ENCODE results near the gene RNFT2. TPM values are rescaled to one million over a fixed set of nuclear protein-coding genes. Genes with fewer than 3 reads are reported as not detected.

RNFT2 gene
- total RNA-seq, 1 donor from 2014 or later: 6.4 TPM

- no peaks in the 10 kb centered on the region for H3K27me3 ChIP-seq
- intact Hi-C loops (cut with DNase I): no loop called here
- TF ChIP-seq, protein P1, sequence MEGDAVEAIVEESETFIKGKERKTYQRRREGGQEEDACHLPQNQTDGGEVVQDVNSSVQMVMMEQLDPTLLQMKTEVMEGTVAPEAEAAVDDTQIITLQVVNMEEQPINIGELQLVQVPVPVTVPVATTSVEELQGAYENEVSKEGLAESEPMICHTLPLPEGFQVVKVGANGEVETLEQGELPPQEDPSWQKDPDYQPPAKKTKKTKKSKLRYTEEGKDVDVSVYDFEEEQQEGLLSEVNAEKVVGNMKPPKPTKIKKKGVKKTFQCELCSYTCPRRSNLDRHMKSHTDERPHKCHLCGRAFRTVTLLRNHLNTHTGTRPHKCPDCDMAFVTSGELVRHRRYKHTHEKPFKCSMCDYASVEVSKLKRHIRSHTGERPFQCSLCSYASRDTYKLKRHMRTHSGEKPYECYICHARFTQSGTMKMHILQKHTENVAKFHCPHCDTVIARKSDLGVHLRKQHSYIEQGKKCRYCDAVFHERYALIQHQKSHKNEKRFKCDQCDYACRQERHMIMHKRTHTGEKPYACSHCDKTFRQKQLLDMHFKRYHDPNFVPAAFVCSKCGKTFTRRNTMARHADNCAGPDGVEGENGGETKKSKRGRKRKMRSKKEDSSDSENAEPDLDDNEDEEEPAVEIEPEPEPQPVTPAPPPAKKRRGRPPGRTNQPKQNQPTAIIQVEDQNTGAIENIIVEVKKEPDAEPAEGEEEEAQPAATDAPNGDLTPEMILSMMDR (IDR thresholded peaks at IDR 0.05): no peak
- TF ChIP-seq POLR2AphosphoS5 (IDR thresholded peaks at IDR 0.05; ENCODE audit: insufficient read depth in 1 of 2, low read depth in 1 of 2) (no peak), POLR2A (IDR thresholded peaks at IDR 0.05) (no peak)
- H3K27ac ChIP-seq: no peak overlapping the region
- H3K36me3 ChIP-seq: peaks cover 0 to 10% of the 10 kb centered on the region in 2 donors
- no peak for DNase-seq (ENCODE audit: extremely low spot score in 2 of 2)
- no peaks in the 10 kb centered on the region for H3K9me3 ChIP-seq
- H3K4me3 ChIP-seq: no peak overlapping the region
- peaks cover 10% of the 10 kb centered on the region for H3K4me1 ChIP-seq
These were observed 6.3 kb upstream of the RNFT2 start for GRCh38 chr12:116731801-116732200.

DNA sequence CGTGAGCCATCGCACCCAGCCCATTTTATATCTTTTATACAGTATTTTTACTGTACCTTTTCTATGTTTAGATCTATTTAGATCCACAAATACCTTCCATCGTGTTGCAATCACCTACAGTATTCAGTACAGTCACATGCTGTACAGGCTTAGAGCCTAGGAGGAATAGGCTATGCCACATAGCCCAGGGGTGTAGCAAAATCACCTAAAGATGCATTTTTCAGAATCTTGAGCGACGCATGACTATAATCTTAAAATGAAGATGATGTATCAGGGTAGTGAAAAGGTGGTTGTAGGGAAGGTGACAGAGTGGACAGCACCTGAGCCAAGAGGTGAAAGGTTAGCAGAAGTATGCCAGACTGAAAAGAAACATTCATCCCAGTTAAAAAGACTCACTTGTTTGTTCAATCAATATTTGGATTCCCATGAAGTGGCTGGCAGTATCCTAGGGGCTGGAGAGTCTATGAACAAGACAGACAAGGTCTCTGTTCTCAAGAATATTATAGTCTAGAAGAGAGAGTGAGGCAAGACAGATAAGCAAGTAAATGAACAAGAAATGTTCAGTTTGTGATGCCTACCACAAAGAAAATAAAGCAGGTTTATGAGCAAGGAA lies 3.9 kb upstream of the RNFT2 start:
- Histone ChIP-seq H3K9me3 (no peaks in the 10 kb centered on the region), H3K4me3 (no peak overlapping the region), H3K36me3 (peaks cover 0 to 10% of the 10 kb centered on the region in 2 donors), H3K4me1 (peaks cover 17% of the 10 kb centered on the region), H3K27ac (no peak overlapping the region), H3K27me3 (no peaks in the 10 kb centered on the region)
- intact Hi-C loops (cut with DNase I): no loop called here
- no peak for TF ChIP-seq POLR2AphosphoS5 (IDR thresholded peaks at IDR 0.05; ENCODE audit: insufficient read depth in 1 of 2, low read depth in 1 of 2)
- TF ChIP-seq POLR2A (IDR thresholded peaks at IDR 0.05): no peak
- TF ChIP-seq, protein P1 (IDR thresholded peaks at IDR 0.05): no peak
- DNase-seq (ENCODE audit: extremely low spot score in 2 of 2): peak in 1 of 2 donors; percentile 16

DNA sequence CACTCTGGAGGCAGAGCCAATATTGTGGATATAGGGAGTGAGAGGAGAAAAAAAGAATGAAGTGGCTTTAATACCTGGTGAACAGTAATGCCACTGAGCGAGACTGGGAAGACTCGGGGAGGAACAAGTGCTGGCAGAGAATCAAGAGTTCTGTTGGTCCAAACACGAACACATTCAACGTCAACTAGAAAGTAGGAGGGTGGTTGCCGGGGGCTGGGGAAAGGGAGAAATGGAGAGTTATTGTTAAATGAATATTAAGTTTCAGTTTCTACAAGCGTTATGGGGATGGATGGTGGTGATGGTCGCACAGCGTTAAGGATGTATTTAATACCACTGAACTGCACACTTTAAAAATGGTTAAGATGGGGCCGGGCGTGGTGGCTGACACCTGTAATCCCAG lies 3.0 kb upstream of the RNFT2 start:
- H3K9me3 ChIP-seq: no peaks in the 10 kb centered on the region
- intact Hi-C loops (cut with DNase I): no loop called here
- peak in 1 of 2 donors; percentile 64 for DNase-seq (ENCODE audit: extremely low spot score in 2 of 2)
- TF ChIP-seq POLR2AphosphoS5 (IDR thresholded peaks at IDR 0.05; ENCODE audit: insufficient read depth in 1 of 2, low read depth in 1 of 2) (no peak), POLR2A (IDR thresholded peaks at IDR 0.05) (no peak)
- TF ChIP-seq, protein P1 (IDR thresholded peaks at IDR 0.05): no peak
- H3K27me3 ChIP-seq: no peaks in the 10 kb centered on the region
- H3K4me1 ChIP-seq: peaks cover 17% of the 10 kb centered on the region
- no peak overlapping the region for H3K27ac ChIP-seq
- H3K36me3 ChIP-seq: peaks cover 0 to 10% of the 10 kb centered on the region in 2 donors
- no peak overlapping the region for H3K4me3 ChIP-seq

GRCh38 chr12:116735951-116736599 lies 2.0 kb upstream of the RNFT2 start:
- intact Hi-C loops (cut with DNase I): no loop called here

More at GRCh38 chr12:116735951-116736599, 2.0 kb upstream of the RNFT2 start:
- TF ChIP-seq POLR2AphosphoS5 (IDR thresholded peaks at IDR 0.05; ENCODE audit: insufficient read depth in 1 of 2, low read depth in 1 of 2): no peak
- TF ChIP-seq POLR2A (IDR thresholded peaks at IDR 0.05): no peak
- TF ChIP-seq, protein P1 (IDR thresholded peaks at IDR 0.05): no peak
- H3K36me3 ChIP-seq: peaks cover 0 to 10% of the 10 kb centered on the region in 2 donors
- H3K4me3 ChIP-seq: peak overlapping the region in 1 of 2 donors; percentile 96
- DNase-seq (ENCODE audit: extremely low spot score in 2 of 2): peak in 1 of 2 donors; percentile 80
- no peak overlapping the region for H3K27ac ChIP-seq
- H3K9me3 ChIP-seq: no peaks in the 10 kb centered on the region
- peaks cover 17% of the 10 kb centered on the region for H3K4me1 ChIP-seq
- no peaks in the 10 kb centered on the region for H3K27me3 ChIP-seq
